ENCODE data around the gene PHF20. TPM values are rescaled to one million over a fixed set of nuclear protein-coding genes. Genes with fewer than 3 reads are reported as not detected.
A peak's percentile ranks its signal among the peaks of the same experiment; 100 is the strongest.
"Not testable (repeated sequence)": the region's sequence is repeated elsewhere in the genome, so short reads cannot be mapped to it uniquely, and the experiment has no call there.

Gene PHF20
- polyA plus RNA-seq, 5 donors = 31.2 to 52.6 (median 41.9) TPM

- DNase-seq = no peak
Measured at GRCh38 chr20:35968930-35969329, 197.1 kb downstream of the PHF20 start.

- DNase-seq = no peak
Measured at GRCh38 chr20:35971981-35972380, 200.2 kb downstream of the PHF20 start.

- no peak for DNase-seq
Measured at GRCh38 chr20:35972462-35972861, 200.6 kb downstream of the PHF20 start.

DNA sequence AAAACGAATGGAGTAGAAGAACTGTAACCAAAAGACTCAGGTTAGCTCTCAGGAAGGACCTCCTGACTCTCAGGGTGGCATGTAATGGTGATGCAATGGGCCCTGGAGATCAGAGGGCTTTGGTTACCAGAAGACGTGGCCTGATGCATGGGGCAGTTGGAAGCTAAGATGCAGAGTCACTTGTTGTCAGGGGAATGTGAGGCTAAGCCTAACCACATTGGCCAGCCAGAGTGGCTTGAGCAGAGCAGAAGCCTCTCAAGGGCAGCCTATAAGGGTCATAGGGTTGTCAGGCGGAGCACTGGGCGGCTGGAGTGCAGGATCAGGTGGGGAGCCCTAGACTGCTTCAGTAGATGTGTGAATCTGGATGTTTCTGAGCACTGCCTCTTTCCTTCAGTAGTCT is 202.4 kb downstream of the PHF20 start:
- DNase-seq = no peak

DNA sequence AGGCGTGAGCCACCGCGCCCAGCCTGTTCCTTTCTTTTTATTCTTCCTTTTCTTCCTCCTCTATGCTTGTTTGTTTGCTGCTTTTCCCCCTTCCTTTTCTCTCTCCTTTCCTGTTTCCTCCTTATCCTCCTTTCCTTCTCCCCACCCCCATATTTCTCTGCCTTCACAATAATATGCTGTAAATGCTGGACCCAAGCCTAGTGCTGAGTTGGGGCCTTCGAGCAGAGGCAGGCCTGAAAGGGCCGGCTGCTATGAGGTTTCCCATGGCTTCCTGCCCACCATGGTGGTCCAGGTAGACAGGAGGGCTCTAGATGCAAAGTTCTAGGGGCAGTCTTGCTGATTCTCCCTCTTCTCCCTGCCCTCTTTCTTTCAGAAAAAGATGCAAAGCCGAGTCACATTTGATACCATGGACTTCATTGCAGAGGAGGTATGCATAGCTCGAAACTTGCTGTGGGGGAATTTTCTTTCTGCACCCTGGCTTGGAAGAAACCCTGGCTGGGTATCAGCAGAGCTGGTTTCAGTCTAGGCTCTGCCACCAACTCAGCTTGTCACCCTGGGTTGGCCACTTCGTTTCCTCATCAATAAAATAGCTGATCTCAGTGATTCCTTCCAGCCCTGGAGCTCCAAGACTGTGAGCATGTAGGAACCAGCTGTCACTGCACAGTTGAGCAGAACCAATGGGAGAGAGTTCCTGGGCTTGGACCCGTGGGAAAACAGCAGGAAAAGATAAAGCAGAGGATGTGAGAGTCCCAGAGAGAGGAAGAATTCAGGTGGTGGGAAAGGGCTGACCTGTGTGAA is 204.0 kb downstream of the PHF20 start:
- DNase-seq = peak; percentile 73 to 80

GRCh38 chr20:35978041-35978513 is 206.3 kb downstream of the PHF20 start:
- peak; percentile 49 to 51 for DNase-seq

DNA sequence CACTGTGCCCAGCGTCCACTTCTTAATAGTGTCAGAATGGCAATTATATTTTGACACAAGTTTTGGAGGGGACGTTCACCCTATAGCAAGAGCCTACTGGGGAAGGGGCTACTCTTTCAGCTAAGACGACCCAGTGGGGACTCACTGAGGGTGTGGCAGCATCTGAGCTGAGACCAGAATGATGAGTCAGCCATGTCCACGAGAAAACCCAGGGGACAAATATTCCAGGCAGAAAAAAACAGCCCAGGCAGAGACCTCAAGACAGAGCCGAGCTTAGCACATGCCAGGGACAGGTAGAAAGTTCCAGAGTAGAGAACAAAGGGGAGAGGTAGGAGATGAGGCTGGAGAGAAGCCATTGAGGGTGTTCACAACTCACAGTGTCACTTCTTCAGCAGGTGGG is 207.7 kb downstream of the PHF20 start:
- DNase-seq = no peak

GRCh38 chr20:35981969-35982368 is 210.2 kb downstream of the PHF20 start:
- no peak for DNase-seq

DNA sequence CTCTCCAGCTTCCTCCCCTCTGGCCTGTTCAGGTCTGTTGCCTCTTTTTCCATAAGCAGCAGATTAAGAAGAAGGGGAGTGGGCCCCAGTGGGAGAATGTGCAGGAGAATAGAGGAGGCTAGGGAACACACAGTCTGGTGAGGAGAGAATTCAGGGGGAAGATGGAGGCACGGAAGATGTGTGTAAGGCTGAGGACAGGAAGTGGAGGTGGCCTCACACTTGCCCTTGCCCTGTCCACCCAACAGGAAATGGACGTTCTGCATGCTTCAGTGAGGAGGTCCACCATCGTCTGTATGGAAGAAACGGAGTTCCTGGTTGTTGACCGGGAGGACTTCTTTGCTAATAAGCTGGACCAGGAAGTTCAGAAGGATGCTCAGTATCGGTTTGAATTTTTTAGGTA is 212.6 kb downstream of the PHF20 start:
- DNase-seq = no peak

DNA sequence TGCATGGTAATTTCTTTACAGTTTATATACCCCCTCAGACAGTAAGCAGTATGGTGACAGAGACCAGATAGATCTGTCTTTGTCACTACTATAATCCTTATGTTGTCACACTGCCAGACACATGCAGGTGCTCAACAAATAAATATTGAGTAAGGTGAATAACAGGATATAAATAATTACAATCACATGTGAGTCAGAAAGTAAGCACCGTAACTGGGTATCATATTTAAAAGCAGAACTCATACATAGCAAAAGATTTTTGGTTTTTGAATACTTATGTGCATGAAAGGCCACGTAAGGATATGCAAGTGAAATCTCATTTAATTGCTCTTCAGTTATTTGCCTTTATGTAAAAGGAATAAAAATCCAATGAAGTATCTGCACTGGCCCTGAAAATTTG is 214.0 kb downstream of the PHF20 start:
- DNase-seq = no peak

GRCh38 chr20:35988910-35989463 is 217.2 kb downstream of the PHF20 start:
- no peak for DNase-seq

DNA sequence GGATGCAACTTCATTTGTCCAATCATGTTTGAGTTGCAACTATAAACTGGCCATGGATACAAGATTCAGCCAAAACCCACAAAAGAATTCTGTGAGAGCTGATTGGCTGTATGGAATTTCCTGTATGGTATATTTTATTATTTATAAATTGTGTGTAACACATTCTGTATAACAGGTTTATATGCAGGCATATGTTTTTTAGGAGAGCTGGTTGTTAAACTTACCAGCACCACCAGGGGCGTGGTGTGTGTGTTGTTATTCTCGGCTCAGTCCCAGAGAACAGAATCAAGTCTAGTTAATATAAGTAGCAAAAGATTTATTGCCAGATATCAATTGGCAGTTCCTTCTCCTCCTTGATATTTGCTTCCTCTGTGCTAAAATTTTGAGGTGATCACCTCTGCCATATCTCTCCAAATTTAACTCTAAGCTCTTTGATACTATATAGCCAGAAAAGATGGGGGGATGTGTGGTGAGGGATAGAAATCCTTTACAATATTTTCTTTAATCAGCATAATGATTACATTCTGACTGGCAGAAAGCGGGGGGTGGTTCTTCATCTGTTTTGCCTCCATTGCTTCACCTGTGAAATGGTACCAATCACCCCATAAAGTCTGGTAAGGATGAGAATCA is 219.4 kb downstream of the PHF20 start:
- DNase-seq = no peak

- DNase-seq = peak; percentile 57 to 67
Measured at GRCh38 chr20:35992713-35993335, 221.0 kb downstream of the PHF20 start.

GRCh38 chr20:35994994-35995453 is 223.2 kb downstream of the PHF20 start:
- peak; percentile 62 to 70 for DNase-seq

DNA sequence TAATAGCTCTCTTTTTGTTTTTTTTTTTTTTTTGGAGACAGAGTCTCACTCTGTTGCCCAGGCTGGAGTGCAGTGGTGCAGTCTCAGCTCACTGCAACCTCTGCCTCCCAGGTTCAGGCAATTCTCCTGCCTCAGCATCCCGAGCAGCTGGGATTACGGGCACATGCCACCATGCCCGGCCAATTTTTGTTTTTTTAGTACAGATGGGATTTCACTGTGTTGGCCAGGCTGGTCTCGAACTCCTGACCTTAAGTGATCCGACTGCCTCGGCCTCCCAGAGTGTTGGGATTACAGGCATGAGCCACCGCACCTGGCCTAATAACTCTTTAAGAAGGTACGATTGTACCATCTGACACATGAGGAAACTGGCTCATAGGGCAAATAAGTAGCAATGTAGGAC is 224.7 kb downstream of the PHF20 start:
- DNase-seq = not testable (repeated sequence)

Other genes starting within 250 kb of the PHF20 start
- not detected for gene C20orf173, start 242.4 kb upstream of the PHF20 start, polyA plus RNA-seq (ENCODE audit: insufficient read depth in 1 of 5, insufficient read length in 5 of 5, low replicate concordance in 1 of 5)
- gene ERGIC3, start 229.9 kb upstream of the PHF20 start, polyA plus RNA-seq (ENCODE audit: insufficient read depth in 1 of 5, insufficient read length in 5 of 5, low replicate concordance in 1 of 5) = 100 to 1,000 TPM; 300 to 394 (median 370) TPM
- gene SPAG4, start 156.2 kb upstream of the PHF20 start, polyA plus RNA-seq (ENCODE audit: insufficient read depth in 1 of 5, insufficient read length in 5 of 5, low replicate concordance in 1 of 5) = 1 to 10 TPM in 4 of 5 donors, under 1 TPM in 1; 0.76 to 2.1 (median 1.9) TPM
- gene CPNE1, start 107.1 kb upstream of the PHF20 start, polyA plus RNA-seq (ENCODE audit: insufficient read depth in 1 of 5, insufficient read length in 5 of 5, low replicate concordance in 1 of 5) = 100 to 1,000 TPM; 140 to 259 (median 202) TPM
- gene RBM12, start 107.1 kb upstream of the PHF20 start, polyA plus RNA-seq (ENCODE audit: insufficient read depth in 1 of 5, insufficient read length in 5 of 5, low replicate concordance in 1 of 5) = 100 to 1,000 TPM in 2 of 5 donors, 10 to 100 TPM in 3; 70.9 to 106 (median 88.4) TPM
- 10 to 100 TPM; 18.6 to 20.1 (median 19.3) TPM for gene NFS1, start 72.7 kb upstream of the PHF20 start, polyA plus RNA-seq (ENCODE audit: insufficient read depth in 1 of 5, insufficient read length in 5 of 5, low replicate concordance in 1 of 5)
- gene ROMO1, start 72.6 kb upstream of the PHF20 start, polyA plus RNA-seq (ENCODE audit: insufficient read depth in 1 of 5, insufficient read length in 5 of 5, low replicate concordance in 1 of 5) = 100 to 1,000 TPM in 1 of 5 donors, 10 to 100 TPM in 4; 41.5 to 115 (median 62.7) TPM
- gene RBM39, start 29.8 kb upstream of the PHF20 start, polyA plus RNA-seq (ENCODE audit: insufficient read depth in 1 of 5, insufficient read length in 5 of 5, low replicate concordance in 1 of 5) = 100 to 1,000 TPM; 502 to 797 (median 733) TPM
- gene SCAND1, start 182.5 kb downstream of the PHF20 start, polyA plus RNA-seq (ENCODE audit: insufficient read depth in 1 of 5, insufficient read length in 5 of 5, low replicate concordance in 1 of 5) = 10 to 100 TPM; 16.1 to 53.9 (median 25.1) TPM
- gene CNBD2, start 196.6 kb downstream of the PHF20 start, polyA plus RNA-seq (ENCODE audit: insufficient read depth in 1 of 5, insufficient read length in 5 of 5, low replicate concordance in 1 of 5) = 1 to 10 TPM in 1 of 5 donors, under 1 TPM in 4; 0.28 to 2.4 (median 0.59) TPM

Measured in right lung (tissue), 5 donors.